Activated T-cell treated with anti-CD3 and anti-CD28 coated beads for 4 hours (primary cell): ENCODE results near the gene SAP25.

Experiments used
- DNase-seq: peaks from one replicate; pipeline ENCODE4 v3.0.0-alpha.2; 2020

The SAP25 gene

DNA sequence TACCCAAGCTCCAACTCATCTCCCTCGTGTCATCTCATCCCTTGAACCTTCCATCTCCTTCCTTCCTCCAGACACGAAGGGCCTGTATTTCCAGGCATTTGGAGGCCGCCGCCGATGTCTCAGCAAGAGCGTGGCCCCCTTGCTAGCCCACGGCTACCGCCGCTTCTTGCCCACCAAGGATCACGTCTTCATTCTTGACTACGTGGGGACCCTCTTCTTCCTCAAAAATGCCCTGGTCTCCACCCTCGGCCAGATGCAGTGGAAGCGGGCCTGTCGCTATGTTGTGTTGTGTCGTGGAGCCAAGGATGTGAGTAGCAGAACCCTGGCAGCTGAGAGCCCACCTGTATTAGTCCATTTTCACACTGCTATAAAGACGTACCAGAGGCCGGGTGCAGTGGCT lies 17.9 kb upstream of the SAP25 start:
- DNase-seq: no peak

DNA sequence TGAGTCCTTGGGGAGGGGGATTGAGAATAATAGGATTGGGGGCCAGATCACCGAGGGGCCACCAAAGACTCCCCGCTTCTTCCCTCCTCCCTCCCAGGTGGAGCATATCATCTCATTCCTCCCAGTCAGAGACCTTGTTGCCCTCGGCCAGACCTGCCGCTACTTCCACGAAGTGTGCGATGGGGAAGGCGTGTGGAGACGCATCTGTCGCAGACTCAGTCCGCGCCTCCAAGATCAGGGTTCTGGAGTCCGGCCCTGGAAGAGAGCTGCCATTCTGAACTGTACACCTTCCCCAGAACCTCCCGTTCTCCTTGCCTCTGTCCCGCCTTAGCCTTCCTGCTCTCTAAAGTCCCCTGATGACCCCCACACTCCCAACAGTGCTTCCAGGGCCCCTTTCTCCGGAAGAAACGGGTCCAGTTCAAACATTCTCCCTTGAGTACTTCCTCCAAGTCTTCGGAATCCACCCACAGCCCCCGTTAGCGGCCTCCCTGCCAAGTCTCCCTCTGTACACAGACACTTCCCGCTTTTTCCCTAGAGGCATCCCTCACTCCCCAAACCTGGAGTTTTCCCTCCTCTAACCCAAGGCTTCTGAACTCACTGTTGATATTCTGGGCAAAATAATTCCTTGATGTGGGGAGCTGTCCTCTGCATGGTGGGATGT lies 16.5 kb upstream of the SAP25 start:
- DNase-seq: no peak

DNA sequence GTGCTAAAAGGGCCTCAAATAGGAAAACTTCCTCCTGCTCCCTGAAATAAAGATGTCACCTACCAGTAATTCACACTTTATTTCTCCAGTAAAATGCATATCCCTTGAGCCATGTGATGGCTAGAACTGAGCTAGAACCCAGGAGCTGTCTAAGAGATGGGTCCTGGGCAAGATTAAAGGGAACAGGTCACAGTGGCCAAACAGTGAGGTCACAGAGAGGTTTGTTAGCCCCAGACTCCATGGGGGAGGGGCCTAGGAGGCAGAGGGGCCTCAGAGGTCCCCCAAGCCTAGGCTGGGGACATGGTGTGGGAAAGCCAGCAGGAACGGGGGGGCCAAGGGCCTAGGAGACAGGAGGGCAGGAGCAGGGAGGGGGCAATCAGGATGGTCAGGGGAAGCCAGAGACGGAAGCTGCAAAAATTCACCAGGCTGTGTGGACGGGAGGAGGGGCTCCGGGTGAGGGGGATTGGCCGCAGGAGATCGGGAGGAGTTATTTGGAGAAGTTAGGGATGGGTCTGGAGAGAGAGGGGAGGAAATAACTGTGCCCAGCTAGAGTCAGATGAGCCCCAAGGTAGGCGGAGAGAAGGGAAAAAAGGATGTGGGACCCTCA lies 15.7 kb upstream of the SAP25 start:
- DNase-seq: no peak

DNA sequence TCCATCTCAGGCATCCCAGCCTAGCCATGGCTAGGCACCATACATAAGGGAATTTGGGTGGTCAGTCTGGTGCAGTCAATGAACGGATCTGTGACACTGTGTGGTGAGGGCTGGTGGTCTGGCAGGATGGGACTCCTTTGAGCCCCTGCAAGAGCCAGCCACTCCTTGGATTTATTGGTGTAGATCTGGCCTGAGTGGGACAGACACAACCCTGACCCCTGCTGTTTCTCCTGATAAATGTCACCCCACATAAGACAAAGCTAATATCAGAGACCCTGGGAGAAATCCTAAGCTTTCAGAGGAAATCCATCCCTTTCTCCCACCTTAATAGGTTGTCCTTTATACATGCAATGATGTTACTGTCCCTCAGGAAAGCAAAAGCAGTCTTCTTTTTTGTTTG lies 14.7 kb upstream of the SAP25 start:
- DNase-seq: no peak

DNA sequence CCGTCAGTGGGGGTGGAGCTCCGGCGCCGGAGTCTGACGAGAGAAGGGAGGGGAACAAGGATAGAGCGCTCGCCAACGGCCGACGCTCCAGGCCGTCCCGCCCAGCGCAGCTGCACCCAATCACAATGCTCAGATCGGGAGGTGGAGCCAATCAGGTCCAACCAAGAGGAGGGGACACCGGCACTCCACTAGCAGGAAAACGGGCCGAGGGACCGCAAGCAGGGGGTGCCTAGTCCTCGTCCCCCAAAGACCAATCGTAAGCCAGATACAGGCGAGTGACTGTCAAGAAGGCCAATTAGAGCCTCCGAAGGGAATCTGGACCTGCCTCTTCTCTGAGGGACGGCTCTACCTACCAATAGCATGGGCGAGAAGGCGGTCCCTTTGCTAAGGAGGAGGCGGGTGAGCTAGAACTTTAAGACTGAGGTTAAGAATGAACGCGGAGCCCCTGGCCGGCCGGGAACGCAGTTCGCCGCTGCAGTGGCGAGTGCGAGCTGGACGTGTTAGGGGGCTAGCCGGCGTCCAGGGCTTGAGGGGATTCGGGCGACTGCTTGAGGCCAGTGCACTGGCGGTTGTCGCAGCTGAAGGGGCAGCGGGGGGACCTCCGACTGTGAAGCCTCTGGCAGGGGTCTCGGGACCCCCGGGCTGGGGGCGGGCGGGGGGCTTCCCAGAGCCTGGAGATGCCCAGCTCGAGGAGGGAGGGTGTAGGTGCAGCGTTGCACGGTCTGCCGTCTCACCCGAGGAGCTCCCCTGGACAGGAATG lies 12.7 kb upstream of the SAP25 start, which contains the start of gene FBXO24:
FBXO24 (plus strand) TSS at position 63 of the 760 bp plus-strand sequence; CDS start at position 361, 298 bp downstream.
- peak; percentile 98 for DNase-seq

DNA sequence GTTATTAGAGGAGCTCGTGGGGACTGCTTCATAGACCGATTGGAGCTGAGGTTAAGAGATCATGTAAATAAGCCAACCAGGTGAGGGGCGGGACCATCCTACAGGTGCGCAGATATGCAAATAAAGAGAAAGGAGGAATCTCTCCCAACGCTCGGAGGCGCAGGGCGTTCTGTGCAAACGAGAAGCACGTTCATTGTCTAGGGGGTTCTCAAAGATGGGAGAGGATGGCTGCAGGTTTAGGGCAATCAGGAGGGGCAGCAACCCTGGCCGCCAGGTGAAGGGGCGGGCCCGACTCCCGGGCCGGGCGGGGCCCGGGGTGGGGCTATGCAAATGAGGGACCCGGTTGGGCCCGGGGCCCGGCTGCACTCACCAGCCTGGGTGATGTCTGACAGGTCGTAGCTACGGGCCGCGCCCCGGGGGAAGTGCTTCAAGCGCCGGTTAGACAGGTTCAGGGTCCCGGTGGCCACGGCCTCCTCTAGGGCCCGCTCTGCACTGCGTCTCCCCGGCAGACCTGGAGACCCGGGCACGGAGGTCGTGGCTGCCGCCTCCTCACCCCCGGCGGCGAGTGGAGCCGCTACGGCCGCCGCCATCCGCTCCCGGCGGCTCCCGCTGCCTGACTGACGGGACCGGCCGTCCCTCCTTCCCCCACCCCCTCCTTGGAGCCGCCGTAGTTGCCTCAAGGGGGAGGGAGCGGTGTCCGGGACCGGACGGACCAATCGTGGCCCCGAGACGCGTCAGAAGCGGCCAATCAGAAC lies 12.0 kb upstream of the SAP25 start, which contains the start of gene LRCH4:
LRCH4 (minus strand) TSS at position 619 of the 755 bp plus-strand sequence; CDS start at position 590, 29 bp downstream.
- DNase-seq: peak; percentile 39

DNA sequence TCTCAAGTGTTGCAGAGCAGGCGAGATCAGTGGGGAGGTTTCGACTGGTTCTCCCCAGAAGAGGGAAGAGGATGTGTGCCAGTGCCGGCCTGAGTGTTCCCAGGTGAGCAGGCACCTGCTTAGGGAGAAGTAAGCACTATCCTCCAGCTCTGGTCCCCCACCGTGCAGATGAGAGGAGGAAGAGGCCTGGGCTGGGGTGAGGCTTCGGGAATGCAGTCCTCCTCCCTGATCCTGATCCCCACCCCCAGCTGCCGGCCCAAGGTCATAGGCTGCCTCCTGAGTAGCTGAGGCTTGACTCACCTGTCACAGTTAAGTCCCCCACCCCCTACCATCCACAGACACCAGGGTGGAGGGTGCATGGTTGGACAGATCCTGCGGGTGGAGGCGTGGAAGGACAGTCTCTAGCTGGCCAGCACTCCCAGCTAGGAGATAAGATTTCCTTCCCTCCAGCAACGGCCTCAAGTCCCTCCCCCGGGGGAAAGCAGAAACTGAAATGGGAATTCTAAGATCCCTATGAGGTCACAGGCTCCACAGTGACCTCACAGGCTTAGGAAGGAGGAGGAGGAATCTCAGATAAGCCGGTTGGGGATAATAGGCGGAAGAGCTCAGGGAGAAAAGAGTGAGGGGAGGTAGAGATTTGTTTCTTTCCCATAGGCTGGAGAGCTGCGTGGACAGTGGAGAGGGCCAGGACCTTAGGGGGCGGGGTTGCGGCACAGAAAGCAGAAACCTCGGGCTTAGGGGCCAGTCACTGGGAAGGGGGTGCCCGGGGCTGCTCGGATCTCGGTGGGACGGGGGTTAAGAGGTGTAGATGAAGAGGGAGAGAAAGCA lies 11.2 kb upstream of the SAP25 start:
- DNase-seq: no peak

DNA sequence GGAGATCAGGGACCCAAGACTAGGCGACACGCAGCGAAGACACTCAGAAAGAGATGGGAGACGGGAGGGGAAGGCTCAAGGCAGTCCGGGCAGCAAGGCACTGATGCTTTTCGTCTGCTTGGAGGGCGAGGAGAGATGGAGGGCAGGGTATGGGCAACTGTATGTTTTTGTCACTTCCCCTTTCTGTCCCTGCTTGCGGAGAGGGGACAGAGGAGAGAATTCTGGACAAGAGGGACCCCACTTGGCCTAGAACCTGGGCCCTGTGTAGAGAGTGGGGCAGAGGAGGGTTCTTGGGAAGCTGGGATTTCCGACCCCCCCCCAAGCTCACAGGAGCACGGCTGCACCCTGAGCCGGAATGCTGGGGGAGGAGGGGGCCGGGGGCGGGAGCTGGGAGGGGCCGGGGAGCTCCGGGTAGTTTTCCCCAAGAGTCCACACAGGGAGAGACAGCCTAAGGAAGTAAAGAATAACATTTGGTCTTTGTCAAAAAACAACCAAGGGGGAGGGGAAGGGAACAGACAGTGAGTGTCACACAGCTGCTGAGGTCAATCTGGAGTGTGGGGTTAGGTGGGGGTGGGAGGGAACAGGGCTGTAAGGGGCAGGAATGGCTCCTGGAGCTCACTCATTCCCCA lies 10.5 kb upstream of the SAP25 start:
- DNase-seq: no peak

DNA sequence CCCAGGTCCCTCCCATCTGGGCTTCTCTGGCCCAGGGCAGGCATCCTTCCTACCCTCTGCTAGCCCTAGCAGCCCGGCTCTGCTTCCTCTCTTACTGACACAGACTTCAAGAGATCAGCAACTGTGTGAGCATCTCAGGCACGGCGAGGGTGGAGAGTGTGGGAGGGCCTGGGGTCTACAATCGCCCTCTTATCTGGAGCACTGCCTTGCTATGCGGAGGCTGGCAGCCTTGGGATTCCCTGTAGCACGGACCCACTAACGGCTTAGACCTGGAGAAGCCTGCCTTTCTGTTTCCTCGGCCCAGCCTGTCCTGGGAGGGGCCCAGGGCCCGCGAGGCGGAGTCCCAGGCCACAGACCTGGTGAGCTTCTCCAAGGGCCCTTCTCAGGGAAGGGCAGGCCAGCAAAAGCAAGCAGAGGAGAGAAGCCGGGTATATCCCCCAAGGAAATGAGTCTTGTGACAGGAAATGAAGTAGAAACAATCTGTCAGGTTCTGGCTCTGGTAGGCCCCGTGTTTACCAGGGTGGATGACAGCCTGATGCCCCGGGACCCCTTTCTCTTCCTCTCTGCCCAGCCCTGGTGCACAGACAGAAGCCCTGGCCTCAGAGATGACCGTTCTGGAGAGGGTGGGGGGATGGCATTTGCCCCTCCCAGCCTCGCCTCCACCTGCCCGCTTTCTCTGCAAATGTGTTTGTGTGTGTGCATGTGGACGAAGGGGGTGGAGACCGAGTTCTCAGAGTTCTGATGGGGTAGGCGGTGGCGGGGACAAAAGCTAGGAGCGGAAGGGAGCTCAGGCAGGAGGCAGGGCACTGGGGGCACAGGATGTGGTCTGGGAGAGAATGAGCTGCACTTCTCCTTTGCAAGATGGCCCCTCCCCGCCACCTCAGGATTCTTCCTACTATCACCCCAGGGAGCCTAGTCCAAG lies 9.7 kb upstream of the SAP25 start:
- peak; percentile 38 for DNase-seq

DNA sequence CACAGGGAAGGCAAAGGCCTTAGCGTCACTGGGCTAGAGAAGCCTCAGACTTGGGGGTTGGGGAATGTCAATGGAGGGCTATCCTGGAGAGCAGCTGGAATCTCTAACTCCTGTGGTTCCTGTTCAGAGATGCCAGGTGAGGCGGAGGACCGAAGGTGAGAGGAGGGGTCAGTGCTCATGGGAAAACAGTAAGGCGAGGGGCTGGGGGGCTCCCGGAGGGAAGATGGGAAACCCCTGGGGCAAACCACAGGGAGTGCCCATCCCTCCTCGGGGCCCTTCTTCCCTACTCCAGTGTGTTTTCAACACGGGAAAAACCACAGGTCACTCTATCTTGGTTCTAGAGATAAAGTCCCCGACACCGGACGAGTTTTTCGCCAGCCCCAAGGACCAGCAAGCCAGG lies 8.9 kb upstream of the SAP25 start:
- DNase-seq: no peak

DNA sequence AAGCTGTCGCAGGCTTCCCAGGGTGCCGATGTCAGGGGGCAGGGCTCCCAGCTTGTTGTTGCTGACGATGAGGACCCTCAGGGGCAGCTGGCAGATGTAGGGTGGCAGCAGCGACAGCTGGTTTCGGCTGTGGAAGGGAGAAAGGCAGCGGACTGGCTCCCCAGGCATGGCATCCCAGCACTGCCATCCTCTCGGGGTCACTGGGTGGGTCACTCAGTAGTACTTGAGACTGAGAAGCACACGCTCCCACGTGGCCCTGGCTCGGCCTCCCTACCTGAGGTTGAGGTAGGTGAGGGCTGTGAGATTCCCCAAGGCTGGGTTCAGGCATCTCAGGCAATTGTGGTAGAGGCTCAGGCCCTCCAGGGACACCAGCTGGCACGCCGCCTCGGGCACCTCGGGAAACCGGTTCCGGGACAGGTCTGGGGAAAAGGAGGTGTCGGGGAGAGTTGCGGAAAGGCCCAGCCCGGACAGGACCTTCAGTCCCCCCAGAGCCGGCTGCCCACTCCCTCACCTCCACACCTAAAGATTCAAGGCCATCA lies 8.4 kb upstream of the SAP25 start:
- DNase-seq: no peak

DNA sequence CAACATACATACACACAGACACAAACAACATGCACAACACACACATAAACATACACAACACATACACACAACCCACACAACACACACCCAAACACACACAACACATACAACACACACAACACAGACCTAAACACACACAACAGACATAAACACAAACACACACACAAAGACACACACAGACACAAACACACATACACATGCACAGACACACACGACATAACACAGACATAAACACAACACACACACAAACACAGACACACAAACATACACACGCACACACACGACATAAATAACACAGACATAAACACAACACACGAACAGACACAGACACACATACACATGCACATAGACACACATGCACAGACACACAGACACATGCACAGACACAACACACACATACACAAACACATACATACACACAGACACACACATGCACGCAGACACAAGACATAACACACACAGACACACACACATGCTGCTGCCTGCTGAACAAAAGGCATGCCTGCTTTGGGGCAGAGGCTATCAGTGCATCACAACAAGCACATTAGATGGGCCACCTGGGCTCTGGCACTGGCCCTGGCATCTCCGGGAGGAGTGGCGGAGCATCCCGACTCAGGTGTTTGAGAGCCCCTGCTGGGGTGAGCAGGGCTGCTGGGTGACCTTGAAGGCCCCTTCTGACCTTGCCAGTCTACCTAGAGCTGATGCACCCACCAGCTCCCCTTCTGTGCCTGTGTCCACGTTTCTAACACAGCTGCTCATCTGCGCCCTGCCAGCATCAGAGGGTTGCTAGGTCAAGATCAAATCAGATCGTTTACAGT lies 7.0 kb upstream of the SAP25 start:
- no peak for DNase-seq

DNA sequence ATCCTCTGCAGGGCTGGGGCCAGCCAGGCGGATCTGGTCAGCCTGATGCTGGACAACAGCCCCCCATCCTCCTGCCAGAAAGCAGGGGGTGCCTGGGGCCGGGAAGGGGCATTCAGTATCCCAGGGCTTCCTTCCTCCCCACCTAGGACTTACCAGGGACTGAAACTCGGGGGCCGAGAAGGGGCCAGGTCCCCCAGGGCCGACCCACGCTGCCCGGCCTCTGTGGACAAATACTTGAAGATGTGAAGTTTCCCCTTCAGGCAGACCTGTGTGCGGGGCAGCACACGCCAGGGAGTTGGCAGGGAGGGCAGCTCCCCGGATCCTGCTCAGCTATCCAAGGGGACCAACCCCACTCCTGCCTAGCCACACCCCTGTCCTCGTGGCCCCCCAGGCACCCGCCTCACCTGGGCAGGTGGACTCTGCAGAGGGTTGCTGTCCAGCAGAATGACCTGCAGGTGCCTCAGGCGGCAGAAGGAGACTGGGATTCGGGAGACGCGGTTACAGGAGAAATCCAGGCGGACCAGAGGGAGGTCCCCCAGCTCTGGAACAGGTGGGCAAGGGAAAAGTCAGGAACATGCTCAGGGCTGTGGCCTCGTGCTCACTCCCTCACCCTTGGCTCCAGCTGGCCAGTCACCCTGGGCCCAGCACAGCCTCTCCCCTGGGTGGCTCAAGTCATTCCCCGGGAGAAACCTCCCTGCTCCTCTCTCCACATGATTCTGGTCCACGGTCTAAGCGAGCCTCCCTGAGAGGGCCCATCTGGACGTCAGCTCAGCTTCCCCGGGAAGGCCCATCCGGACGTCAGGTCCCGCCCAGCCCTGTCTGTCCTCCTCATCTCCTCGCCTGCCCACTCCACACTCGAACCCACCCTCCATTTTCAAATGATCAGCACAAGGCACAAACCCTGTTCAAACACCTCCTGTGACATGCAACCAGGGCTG lies 4.8 kb upstream of the SAP25 start:
- DNase-seq: no peak

DNA sequence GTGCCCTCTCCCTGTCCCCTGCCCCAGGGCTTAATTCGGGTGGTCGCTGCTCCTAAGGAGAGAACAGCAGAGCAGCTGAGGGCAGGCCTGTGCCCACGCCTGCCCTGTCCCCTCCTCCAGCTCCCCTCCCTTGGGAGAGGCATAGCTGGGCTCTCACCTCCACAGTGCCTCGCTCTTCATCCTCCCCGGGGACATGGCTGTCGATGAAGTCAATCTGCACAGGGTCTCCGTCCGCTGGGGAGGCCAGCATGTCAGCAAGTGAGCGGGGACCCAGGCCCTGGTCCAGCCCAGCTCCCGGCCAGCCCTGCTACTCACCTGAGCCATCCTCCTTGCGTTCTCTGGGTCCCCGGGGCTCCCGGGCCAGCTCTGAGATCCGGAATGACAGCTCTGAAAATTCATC lies 3.8 kb upstream of the SAP25 start:
- no peak for DNase-seq

DNA sequence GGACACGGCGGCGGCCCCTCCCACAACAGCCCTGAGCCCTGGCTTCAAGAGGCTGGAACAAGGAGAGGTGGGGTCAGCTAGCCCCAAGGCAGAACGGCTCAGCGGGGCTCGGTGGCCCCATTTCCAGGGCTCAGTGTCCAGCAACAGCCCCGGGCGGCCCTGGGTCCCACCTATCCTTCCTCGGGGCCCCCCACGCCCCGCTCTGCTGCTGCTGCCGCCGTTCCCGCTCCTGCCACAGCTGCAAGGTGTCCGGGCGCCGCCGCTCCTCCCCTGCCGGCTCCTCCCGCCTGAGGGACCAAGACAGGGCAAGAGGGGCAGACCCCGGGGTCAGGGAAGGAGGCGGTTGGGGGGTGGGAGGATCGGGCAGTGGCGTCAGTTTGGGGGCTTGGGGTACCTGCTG lies 3.4 kb upstream of the SAP25 start:
- DNase-seq: no peak

DNA sequence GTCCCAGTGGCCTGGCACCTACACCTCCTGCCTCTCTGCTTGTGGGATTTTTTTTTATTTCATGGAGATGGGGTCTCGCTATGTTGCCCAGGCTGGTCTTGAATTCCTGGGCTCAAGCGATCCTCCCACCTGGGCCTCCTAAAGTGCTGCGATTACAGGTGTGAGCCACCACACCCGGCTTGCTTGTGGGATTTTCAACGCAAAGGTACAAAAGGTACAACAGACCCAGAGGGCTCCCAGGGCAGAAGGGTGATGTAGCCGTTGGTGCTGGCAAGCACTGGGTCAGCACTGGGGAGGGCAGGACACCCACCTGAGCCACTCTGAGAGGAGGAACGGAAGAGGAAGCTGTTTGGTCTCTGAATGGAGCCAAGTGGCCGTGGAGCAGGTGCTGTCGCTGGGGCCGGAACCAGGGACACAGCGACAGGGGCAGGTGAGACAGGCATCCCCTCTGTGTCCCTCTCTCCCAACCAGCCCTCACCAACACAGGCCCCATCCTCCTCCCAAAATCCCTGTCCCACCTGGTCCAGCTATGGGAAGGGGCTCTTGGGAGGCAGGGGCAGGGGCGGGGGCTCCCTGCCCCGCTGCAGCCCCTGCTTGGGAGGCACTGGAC lies 2.8 kb upstream of the SAP25 start:
- DNase-seq: no peak

DNA sequence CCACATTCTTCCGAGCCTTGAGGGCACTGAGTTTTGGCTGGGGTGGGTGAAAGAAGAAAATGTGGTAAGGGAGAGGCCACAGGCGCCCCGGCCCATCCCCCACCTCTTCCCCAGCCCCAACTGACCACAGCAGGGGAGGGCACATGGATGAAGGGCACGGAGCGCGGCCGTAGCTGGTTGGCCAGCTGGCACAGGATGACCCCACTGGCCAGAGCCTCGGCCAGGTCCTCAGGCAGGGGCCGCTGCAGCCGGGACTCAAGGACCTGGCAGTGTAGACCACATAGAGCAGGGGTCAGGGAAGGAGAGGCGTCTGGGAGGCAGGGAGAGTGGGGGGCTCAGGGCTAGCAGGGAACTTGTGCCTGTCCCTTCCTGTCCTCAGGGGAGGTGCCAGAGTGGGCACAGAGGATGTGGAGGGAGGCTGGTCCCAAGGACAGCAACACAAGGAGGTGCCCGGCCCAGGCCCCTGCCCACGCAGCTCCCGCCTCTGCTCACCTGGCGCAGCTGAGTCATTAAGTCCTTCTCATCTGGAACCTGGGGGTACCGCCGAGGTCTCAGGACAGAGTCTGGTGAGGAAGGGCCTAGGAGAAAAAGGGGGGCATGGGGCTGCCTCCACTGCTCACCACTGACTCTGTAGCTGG lies 2.2 kb upstream of the SAP25 start:
- no peak for DNase-seq
